SKM-1 treated with dmso at 0.1 percent for 144 hours (cell line): ENCODE measurements around the gene C12orf76.
"Not testable (repeated sequence)": the region's sequence is repeated elsewhere in the genome, so short reads cannot be mapped to it uniquely, and the experiment has no call there.

Source experiments
- DNase-seq: peaks from one replicate; lab custom pipeline; 2025; ENCODE audit not compliant: unreplicated experiment; lab: John Stamatoyannopoulos, UW

The C12orf76 gene

GRCh38 chr12:110023059-110023980 lies 25.0 kb downstream of the C12orf76 start:
- no peak for DNase-seq

GRCh38 chr12:110020956-110021355 lies 27.4 kb downstream of the C12orf76 start:
- DNase-seq = no peak

GRCh38 chr12:110015132-110015531 lies 33.2 kb downstream of the C12orf76 start:
- DNase-seq = peak; percentile 45

- DNase-seq = no peak
Observed at GRCh38 chr12:110012659-110013058, 35.7 kb downstream of the C12orf76 start.

GRCh38 chr12:110012137-110012536 lies 36.2 kb downstream of the C12orf76 start:
- no peak for DNase-seq

GRCh38 chr12:110010853-110011723 lies 37.2 kb downstream of the C12orf76 start:
- no peak for DNase-seq

- not testable (repeated sequence) for DNase-seq
Observed at GRCh38 chr12:110008681-110009398, 39.5 kb downstream of the C12orf76 start.

- peak; percentile 74 for DNase-seq
Observed at GRCh38 chr12:110007881-110008280, 40.4 kb downstream of the C12orf76 start.

GRCh38 chr12:110006115-110006514 lies 42.2 kb downstream of the C12orf76 start:
- DNase-seq = no peak

- no peak for DNase-seq
Observed at GRCh38 chr12:110005319-110005973, 42.9 kb downstream of the C12orf76 start.

GRCh38 chr12:110004598-110004997 lies 43.7 kb downstream of the C12orf76 start:
- DNase-seq = no peak

- no peak for DNase-seq
Observed at GRCh38 chr12:110002676-110003515, 45.4 kb downstream of the C12orf76 start.

GRCh38 chr12:110001596-110001995 lies 46.7 kb downstream of the C12orf76 start:
- no peak for DNase-seq

- DNase-seq = no peak
Observed at GRCh38 chr12:109999983-110000505, 48.3 kb downstream of the C12orf76 start.

GRCh38 chr12:109999649-109999971 lies 48.7 kb downstream of the C12orf76 start:
- DNase-seq = no peak

GRCh38 chr12:109998904-109999648 lies 49.2 kb downstream of the C12orf76 start, which contains the start of gene ANKRD13A:
Gene ANKRD13A (plus strand): TSS chr12:109999430. CDS start chr12:109999689, 259 bp downstream.
- peak; percentile 64 for DNase-seq

GRCh38 chr12:109998241-109998903 lies 50.0 kb downstream of the C12orf76 start:
- no peak for DNase-seq

- no peak for DNase-seq
Observed at GRCh38 chr12:109997393-109997792, 50.9 kb downstream of the C12orf76 start.
